H1 (cell line): ENCODE results near the gene BRCA1. TPM values are rescaled to one million over a fixed set of nuclear protein-coding genes. Genes with fewer than 3 reads are reported as not detected.

Source experiments
- CTCF ChIA-PET: fragments of 300-600 bp; sonication (Branson Sonifier 250); formaldehyde crosslinking; loops from one replicate; lab custom pipeline; 2021; ENCODE audit not compliant: partially characterized antibody; lab: Charles Lee
- POLR2A ChIA-PET: fragments of 300-600 bp; sonication (Branson Sonifier 250); formaldehyde crosslinking; loops from one replicate; lab custom pipeline; 2021; ENCODE audit warnings: inconsistent platforms; ENCODE audit not compliant: partially characterized antibody; lab: Charles Lee
- DNase-seq, 2 experiments: peaks; one replicate each; pipeline versions ENCODE4 v3.0.0 to v3.0.0-alpha.2; 2010 to 2022; ENCODE audit warnings: low spot score in 2 of 2, low read depth in 1 of 2, mixed read lengths in 1 of 2
- FAIRE-seq: peaks from 2 replicates; lab custom pipeline; 2011; peaks lifted over from hg19 to GRCh38; lab: Jason Lieb, UNC
- H2AFZ ChIP-seq: 2 replicates; pipeline ENCODE4 v1.8.1; 2012; ENCODE audit warnings: low read length, inconsistent platforms
- H2AK5ac ChIP-seq: 2 replicates; pipeline ENCODE4 v1.6.1; 2013; ENCODE audit warnings: low read depth, low read length
- H2BK120ac ChIP-seq: replicated peaks from 2 replicates; pipeline ENCODE3; 2013; ENCODE audit warnings: low read depth, low read length, inconsistent platforms
- H2BK12ac ChIP-seq: 2 replicates; pipeline ENCODE4 v1.6.1; 2013; ENCODE audit warnings: low read depth, low read length
- H2BK15ac ChIP-seq: 2 replicates; pipeline ENCODE4 v1.6.1; 2013; ENCODE audit warnings: low read length
- H2BK20ac ChIP-seq: 2 replicates; pipeline ENCODE4 v1.6.1; 2013; ENCODE audit warnings: low read length
- H2BK5ac ChIP-seq: 2 replicates; pipeline ENCODE4 v1.6.1; 2013; ENCODE audit warnings: low read depth, low read length
- H3K14ac ChIP-seq: 2 replicates; pipeline ENCODE4 v1.6.1; 2013; ENCODE audit warnings: inconsistent platforms; ENCODE audit not compliant: insufficient read length
- H3K18ac ChIP-seq: 2 replicates; pipeline ENCODE4 v1.6.1; 2013; ENCODE audit warnings: low read length; ENCODE audit errors: extremely low read depth
- H3K23ac ChIP-seq: 2 replicates; pipeline ENCODE4 v1.6.1; 2013; ENCODE audit warnings: inconsistent platforms; ENCODE audit not compliant: insufficient read length
- H3K23me2 ChIP-seq: 2 replicates; pipeline ENCODE4 v1.6.1; 2013; ENCODE audit warnings: low read depth, low read length
- H3K27ac ChIP-seq: 2 replicates; pipeline ENCODE4 v1.6.1; 2011; ENCODE audit warnings: low read depth, low read length, inconsistent platforms
- H3K27me3 ChIP-seq, 4 experiments: replicated peaks in 1 of 4; 1 replicate in 1 of 4; 2 replicates in 3 of 4; pipeline versions ENCODE4 v1.6.1 to v1.8.1; 2011 to 2013; ENCODE audit warnings: low read length in 3 of 4, mild to moderate bottlenecking in 3 of 4, inconsistent platforms in 2 of 4, mixed read lengths in 2 of 4, moderate library complexity in 1 of 4; ENCODE audit not compliant: control insufficient read depth in 3 of 4, insufficient read depth in 3 of 4; ENCODE audit errors: extremely low read depth in 1 of 4
- H3K36me3 ChIP-seq, 4 experiments: 2 replicates each; pipeline versions ENCODE4 v1.6.1 to v1.8.1; 2011 to 2013; ENCODE audit warnings: mild to moderate bottlenecking in 4 of 4, low read length in 3 of 4, moderate library complexity in 2 of 4, control low read depth in 1 of 4, inconsistent platforms in 1 of 4; ENCODE audit not compliant: insufficient read depth in 4 of 4, control insufficient read depth in 2 of 4
- H3K4ac ChIP-seq: replicated peaks from 2 replicates; pipeline ENCODE3; 2013; ENCODE audit warnings: low read length, low read depth, mixed read lengths, inconsistent platforms; ENCODE audit not compliant: insufficient read length
- H3K4me1 ChIP-seq, 4 experiments: replicated peaks in 1 of 4; 1 replicate in 1 of 4; 2 replicates in 3 of 4; pipeline versions ENCODE4 v1.6.1 to v1.8.1; 2011 to 2013; ENCODE audit warnings: low read length in 3 of 4, inconsistent platforms in 2 of 4, mixed read lengths in 1 of 4; ENCODE audit not compliant: insufficient read depth in 4 of 4, control insufficient read depth in 3 of 4
- H3K4me2 ChIP-seq, 2 experiments: 2 replicates each; pipeline versions ENCODE4 v1.6.1 to v1.8.1; 2011 to 2013; ENCODE audit warnings: low read depth in 2 of 2, low read length in 2 of 2, control low read depth in 1 of 2, inconsistent platforms in 1 of 2, mild to moderate bottlenecking in 1 of 2; ENCODE audit not compliant: insufficient read depth in 1 of 2
- H3K4me3 ChIP-seq, 4 experiments: fragments of 200-600, 300-600 bp in 1 of 4; sonication (generic), shearing (Covaris generic), sonication (Bioruptor Twin) in 1 of 4; 2 replicates each; pipeline versions ENCODE4 v1.5.1 to v1.8.1; 2011 to 2016; ENCODE audit warnings: low read length in 4 of 4, low read depth in 3 of 4, control low read depth in 2 of 4, inconsistent platforms in 2 of 4, mild to moderate bottlenecking in 2 of 4, mixed read lengths in 1 of 4, moderate library complexity in 1 of 4; ENCODE audit not compliant: insufficient read depth in 2 of 4; ENCODE audit errors: extremely low read depth in 1 of 4
- H3K56ac ChIP-seq: replicated peaks from 2 replicates; pipeline ENCODE3; 2013; ENCODE audit warnings: low read depth, mild to moderate bottlenecking, mixed read lengths, low read length, inconsistent platforms; ENCODE audit not compliant: insufficient read length
- H3K79me1 ChIP-seq: 2 replicates; pipeline ENCODE4 v1.6.1; 2013; ENCODE audit warnings: low read depth, low read length, control low read depth
- H3K79me2 ChIP-seq, 2 experiments: 2 replicates each; pipeline versions ENCODE4 v1.6.1 to v1.8.1; 2012 to 2013; ENCODE audit warnings: low read length in 2 of 2, mild to moderate bottlenecking in 2 of 2, inconsistent platforms in 1 of 2; ENCODE audit not compliant: insufficient read depth in 2 of 2, control insufficient read depth in 1 of 2
- H3K9ac ChIP-seq, 4 experiments: replicated peaks in 1 of 4; 1 replicate in 1 of 4; 2 replicates in 3 of 4; pipeline versions ENCODE4 v1.6.1 to v1.8.1; 2011 to 2013; ENCODE audit warnings: low read depth in 3 of 4, low read length in 3 of 4, control low read depth in 2 of 4, mild to moderate bottlenecking in 2 of 4, moderate library complexity in 2 of 4, inconsistent platforms in 1 of 4; ENCODE audit errors: extremely low read depth in 1 of 4
- H3K9me3 ChIP-seq, 2 experiments: 2 replicates each; pipeline versions ENCODE4 v1.6.1 to v1.8.1; 2012 to 2013; ENCODE audit warnings: mild to moderate bottlenecking in 2 of 2, moderate library complexity in 2 of 2, control low read depth in 1 of 2, inconsistent platforms in 1 of 2, low read depth in 1 of 2, low read length in 1 of 2, mixed read lengths in 1 of 2; ENCODE audit not compliant: insufficient read depth in 2 of 2
- H4K20me1 ChIP-seq, 2 experiments: replicated peaks in 1 of 2; 2 replicates each; pipeline versions ENCODE3 to v1.8.1; 2011 to 2013; ENCODE audit warnings: inconsistent platforms in 2 of 2, low read length in 2 of 2, mild to moderate bottlenecking in 1 of 2; ENCODE audit not compliant: insufficient read depth in 2 of 2, control insufficient read depth in 1 of 2
- H4K5ac ChIP-seq: 2 replicates; pipeline ENCODE4 v1.6.1; 2013; ENCODE audit warnings: low read length, low read depth, mixed read lengths, inconsistent platforms; ENCODE audit not compliant: insufficient read length
- H4K8ac ChIP-seq: 2 replicates; pipeline ENCODE4 v1.8.0; 2013; ENCODE audit warnings: mild to moderate bottlenecking, moderate library complexity, low read length, inconsistent platforms; ENCODE audit not compliant: insufficient read depth; ENCODE audit errors: extremely low read depth
- H4K91ac ChIP-seq: replicated peaks from 2 replicates; pipeline ENCODE3; 2013; ENCODE audit warnings: low read length, mixed read lengths, inconsistent platforms; ENCODE audit not compliant: insufficient read length
- EGR1 ChIP-seq: IDR thresholded peaks from 2 replicates; pipeline ENCODE4 v1.6.1; 2011; ENCODE audit warnings: low read depth, low read length, borderline replicate concordance
- KDM4A ChIP-seq: IDR thresholded peaks from one replicate; pipeline ENCODE4 v1.7.1; 2012; ENCODE audit warnings: low read depth, mild to moderate bottlenecking, moderate library complexity, low read length, inconsistent platforms; ENCODE audit not compliant: severe bottlenecking
- RBBP5 ChIP-seq: IDR thresholded peaks from 2 replicates; pipeline ENCODE4 v1.7.1; 2012; ENCODE audit warnings: low read depth, mild to moderate bottlenecking, inconsistent platforms, low read length, moderate library complexity, borderline replicate concordance
- RFX5 ChIP-seq: IDR thresholded peaks from 2 replicates; pipeline ENCODE4 v1.6.1; 2011; ENCODE audit warnings: low read depth, low read length, improper control_type of control experiment, borderline replicate concordance
- RNF2 ChIP-seq: fragments of 200-900, 300-1000 bp; sonication (generic); IDR thresholded peaks from 2 replicates; pipeline ENCODE4 v1.7.1; 2016; ENCODE audit warnings: borderline replicate concordance, low read depth, mild to moderate bottlenecking, antibody characterized with exemption, low read length; ENCODE audit not compliant: poor library complexity, severe bottlenecking; ENCODE audit errors: missing control alignments
- SUZ12 ChIP-seq: fragments of 200-600 bp; sonication (generic); IDR thresholded peaks from 2 replicates; pipeline ENCODE4 v1.6.1; 2012; ENCODE audit warnings: mild to moderate bottlenecking, inconsistent platforms, low read length, moderate library complexity, mixed read lengths
- TAF1 ChIP-seq: IDR thresholded peaks from 2 replicates; pipeline ENCODE4 v1.6.1; 2011; ENCODE audit warnings: mild to moderate bottlenecking, low read depth, low read length
- TCF12 ChIP-seq: IDR thresholded peaks from 2 replicates; pipeline ENCODE4 v1.6.1; 2011; ENCODE audit warnings: low read depth, mild to moderate bottlenecking, low read length
- ZNF274 ChIP-seq: IDR thresholded peaks from 2 replicates; pipeline ENCODE4 v1.7.0; 2012; ENCODE audit warnings: low read length, borderline replicate concordance; ENCODE audit errors: extremely low read depth
- WGBS, 2 experiments: shearing (Covaris generic) in 1 of 2; methylation state at CpG; one replicate each; pipeline versions ENCODE4 v1.1.6 to v1.1.7; 2013 to 2015; ENCODE audit warnings: low lambda C conversion rate in 2 of 2, mixed read lengths in 2 of 2, inconsistent platforms in 1 of 2, low coverage in 1 of 2, missing lambda C conversion rate in 1 of 2; ENCODE audit not compliant: insufficient replicate concordance in 2 of 2, insufficient coverage in 1 of 2, insufficient read length in 1 of 2; ENCODE audit errors: extremely low coverage in 1 of 2, missing lambda C conversion rate in 1 of 2; 5-methylcytosine and 5-hydroxymethylcytosine counted together
- polyA plus RNA-seq, 7 experiments: library from polyadenylated mRNA; depleted of rRNA in 3 of 7; stranded (reverse) in 5 of 7; unstranded in 2 of 7; fragments of >200 nt in 5 of 7; fragments of 200-250 nt in 2 of 7; gene quantifications; 1 replicate in 5 of 7; 2 replicates in 1 of 7; 4 replicates in 1 of 7; pipeline versions ENCODE4 v1.2.1 to v1.2.3, GENCODE V29; 2011 to 2013; ENCODE audit warnings: missing spikeins in 2 of 7, mixed read lengths in 2 of 7
- total RNA-seq: library from RNA; stranded (reverse); fragmentation: NEBNext Ultra II Directional; extraction: Animal tissue kit (Norgen Biotek cat#: 25700); gene quantifications from 2 replicates; pipeline ENCODE4 v1.2.1, GENCODE V29; 2021
- TF ChIP-seq, protein P1 (sequence below): IDR thresholded peaks from 2 replicates; pipeline ENCODE4 v1.6.1; 2012; ENCODE audit warnings: low read length, inconsistent platforms
- TF ChIP-seq, protein P2 (sequence below): IDR thresholded peaks from 2 replicates; pipeline ENCODE4 v1.6.1; 2012; ENCODE audit warnings: inconsistent platforms

The BRCA1 gene
- total and polyA plus RNA-seq, 2 of the 8 experiments (the other 6 are each of a cell fraction or from before 2014, with no cell fraction given): 30.7 to 39.2 TPM

DNA sequence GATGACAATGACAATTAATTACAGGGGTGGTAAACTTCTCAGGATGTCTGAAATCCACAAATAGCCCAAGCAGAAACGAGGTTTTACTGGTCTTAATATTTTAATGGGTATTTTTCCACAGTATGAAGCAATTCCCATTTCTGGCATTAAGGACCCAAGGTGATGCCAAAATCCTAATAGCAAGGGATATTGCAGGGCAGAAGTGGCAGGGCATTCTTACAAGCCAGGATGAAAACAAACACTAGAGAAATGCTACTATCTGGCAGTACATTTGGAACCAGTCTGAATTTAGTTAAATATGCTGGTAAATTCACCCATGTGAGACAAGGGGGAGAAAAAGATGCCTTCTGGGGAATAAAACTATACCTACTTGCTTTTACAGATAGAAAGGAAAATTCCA is 54.9 kb downstream of the BRCA1 start:
- H2BK15ac ChIP-seq: no peak overlapping the region
- no peak overlapping the region for H2BK120ac ChIP-seq
- peaks cover 0 to 5% (median 0%) of the 10 kb centered on the region in 4 experiments; a peak in 2 of 7 replicates for H3K4me1 ChIP-seq
- FAIRE-seq (no peak), DNase-seq (no peak)
- H4K5ac ChIP-seq: no peak overlapping the region
- no peak overlapping the region for H2BK20ac ChIP-seq
- H3K27ac ChIP-seq: no peak overlapping the region
- H3K56ac ChIP-seq: no peak overlapping the region
- no peak overlapping the region for H3K4ac ChIP-seq
- H2BK12ac ChIP-seq: no peak overlapping the region
- H4K91ac ChIP-seq: no peak overlapping the region
- no peak overlapping the region for H2AK5ac ChIP-seq
- no peaks in the 10 kb centered on the region for H3K79me2 ChIP-seq
- no peaks in the 10 kb centered on the region for H3K27me3 ChIP-seq
- no peak overlapping the region for H3K4me3 ChIP-seq
- H3K14ac ChIP-seq: no peak overlapping the region
- ChIA-PET CTCF (interaction anchor here (1.3 kb wide), 1 partner anchor 11 kb away, joined by 4 read pairs; no protein-coding TSS in a partner anchor), POLR2A (no interaction called here)
- H3K9me3 ChIP-seq: no peaks in the 10 kb centered on the region
- H3K79me1 ChIP-seq: no peaks in the 10 kb centered on the region
- no peak overlapping the region for H2BK5ac ChIP-seq
- H3K18ac ChIP-seq: no peak overlapping the region
- H3K23ac ChIP-seq: no peak overlapping the region
- no peak overlapping the region for H3K4me2 ChIP-seq
- no peak overlapping the region for H4K8ac ChIP-seq
- WGBS, 2 experiments: 96% methylated on average over 1 of the region's 1 CpG; no CpG with 5 or more reads in 1 of the 2 experiments
- no peak overlapping the region for H3K9ac ChIP-seq
- H4K20me1 ChIP-seq: no peaks in the 10 kb centered on the region
- no peak overlapping the region for H2AFZ ChIP-seq
- H3K23me2 ChIP-seq: no peaks in the 10 kb centered on the region
- H3K36me3 ChIP-seq: peaks cover 4 to 40% (median 10%) of the 10 kb centered on the region in 4 experiments; a peak in 6 of 8 replicates
- no peak for TF ChIP-seq KDM4A
- no peak for TF ChIP-seq RBBP5
- TF ChIP-seq ZNF274: no peak
- no peak for TF ChIP-seq EGR1
- no peak for TF ChIP-seq SUZ12
- TF ChIP-seq RNF2: no peak
- TF ChIP-seq, protein P1, sequence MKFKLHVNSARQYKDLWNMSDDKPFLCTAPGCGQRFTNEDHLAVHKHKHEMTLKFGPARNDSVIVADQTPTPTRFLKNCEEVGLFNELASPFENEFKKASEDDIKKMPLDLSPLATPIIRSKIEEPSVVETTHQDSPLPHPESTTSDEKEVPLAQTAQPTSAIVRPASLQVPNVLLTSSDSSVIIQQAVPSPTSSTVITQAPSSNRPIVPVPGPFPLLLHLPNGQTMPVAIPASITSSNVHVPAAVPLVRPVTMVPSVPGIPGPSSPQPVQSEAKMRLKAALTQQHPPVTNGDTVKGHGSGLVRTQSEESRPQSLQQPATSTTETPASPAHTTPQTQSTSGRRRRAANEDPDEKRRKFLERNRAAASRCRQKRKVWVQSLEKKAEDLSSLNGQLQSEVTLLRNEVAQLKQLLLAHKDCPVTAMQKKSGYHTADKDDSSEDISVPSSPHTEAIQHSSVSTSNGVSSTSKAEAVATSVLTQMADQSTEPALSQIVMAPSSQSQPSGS: no peak
- TF ChIP-seq, protein P2, sequence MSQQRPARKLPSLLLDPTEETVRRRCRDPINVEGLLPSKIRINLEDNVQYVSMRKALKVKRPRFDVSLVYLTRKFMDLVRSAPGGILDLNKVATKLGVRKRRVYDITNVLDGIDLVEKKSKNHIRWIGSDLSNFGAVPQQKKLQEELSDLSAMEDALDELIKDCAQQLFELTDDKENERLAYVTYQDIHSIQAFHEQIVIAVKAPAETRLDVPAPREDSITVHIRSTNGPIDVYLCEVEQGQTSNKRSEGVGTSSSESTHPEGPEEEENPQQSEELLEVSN: no peak
- TF ChIP-seq RFX5: no peak
- TF ChIP-seq TCF12: no peak
- no peak for TF ChIP-seq TAF1
